Stimulated activated CD4-positive, alpha-beta T cell treated with anti-CD3 and anti-CD28 coated beads, TNF-alpha, amount 100 ng/mL, for 48 hours (primary cell): ENCODE measurements around the gene SBNO2.

Experiments
- DNase-seq, 3 donors: peaks; one replicate each; pipeline ENCODE4 v3.0.0-alpha.2; 2020; ENCODE audit warnings: low read depth in 3 of 3

Gene SBNO2

DNA sequence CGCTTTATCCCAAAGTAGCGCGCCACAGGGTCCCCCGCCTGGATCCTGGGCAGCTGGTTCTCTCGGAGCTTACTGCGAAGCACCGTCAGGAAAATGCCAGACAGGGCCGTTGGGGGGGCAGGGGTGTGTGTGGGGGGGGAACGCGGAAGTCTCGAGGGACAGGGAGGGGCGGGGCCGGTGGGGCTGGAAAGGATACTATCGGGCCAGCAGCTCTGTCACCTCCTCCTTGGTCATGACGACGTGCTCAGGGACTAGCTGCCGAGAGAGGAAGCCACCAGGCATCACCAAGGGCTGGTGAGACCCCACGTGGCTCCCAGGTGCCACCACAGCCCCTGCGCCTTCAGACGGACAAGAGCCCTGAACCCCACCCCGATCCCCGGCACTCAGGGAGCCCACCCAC, 84.2 kb downstream of the SBNO2 start:
- no peak for DNase-seq

DNA sequence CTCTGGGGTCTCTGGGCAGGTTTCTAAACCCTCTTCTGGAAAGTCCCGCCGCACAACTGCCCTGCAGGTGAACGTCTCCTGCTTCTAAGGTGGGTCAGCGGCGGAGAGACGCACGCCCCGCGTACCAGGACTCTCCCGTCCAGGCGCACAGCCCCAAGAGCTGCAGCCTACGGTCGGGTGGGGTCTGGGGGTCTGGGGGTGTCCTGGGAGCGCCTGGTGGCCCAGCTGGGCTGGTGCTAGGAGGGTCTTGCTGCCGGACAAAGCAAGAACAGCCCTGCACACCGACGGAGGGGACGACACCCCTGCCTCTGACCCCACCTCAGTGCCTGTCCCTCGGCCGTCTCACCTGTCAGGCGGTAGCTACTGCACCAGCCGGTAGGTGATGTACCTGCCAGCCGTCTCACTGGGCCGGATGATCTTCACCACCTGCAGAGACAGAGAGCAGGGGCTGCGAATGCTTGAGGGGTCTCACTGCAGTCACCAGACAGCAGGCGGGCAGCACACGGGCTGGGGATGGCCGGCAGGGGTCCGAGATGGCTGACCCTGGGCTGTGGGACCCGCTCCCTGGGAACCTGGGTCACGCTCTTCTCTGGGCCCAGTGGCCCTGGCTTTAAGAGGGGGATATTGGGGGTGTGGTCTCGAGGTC, 84.8 kb downstream of the SBNO2 start:
- no peak for DNase-seq

DNA sequence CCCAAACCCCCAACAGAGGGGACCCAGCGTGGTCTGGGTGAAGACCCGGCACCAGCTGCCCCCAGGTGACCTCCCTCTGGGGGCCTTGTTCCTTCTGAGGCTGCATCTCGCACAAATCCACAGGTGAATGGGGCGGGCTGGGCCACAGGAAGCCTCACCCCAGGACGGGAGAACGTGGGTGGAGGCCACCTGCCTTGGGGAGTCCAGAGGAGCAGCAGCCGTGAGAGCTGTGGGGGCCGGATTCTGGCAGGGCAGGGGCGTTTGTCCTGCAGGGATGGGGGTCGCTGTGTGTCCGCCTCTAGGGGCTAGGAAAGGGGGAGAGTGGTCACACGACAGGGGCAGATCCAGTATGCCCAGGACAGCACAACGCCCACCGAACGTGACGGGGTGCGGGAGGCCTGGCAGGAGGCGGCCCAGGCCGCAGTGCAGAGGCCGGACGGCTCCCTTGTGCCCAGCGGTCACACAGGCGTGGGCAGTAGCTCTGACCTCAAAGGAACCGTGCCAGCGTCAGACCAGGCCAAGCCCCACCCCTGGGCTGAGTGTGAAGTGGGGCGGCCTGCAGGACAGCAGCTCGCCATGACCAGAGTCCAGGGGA, 85.6 kb downstream of the SBNO2 start:
- no peak for DNase-seq

DNA sequence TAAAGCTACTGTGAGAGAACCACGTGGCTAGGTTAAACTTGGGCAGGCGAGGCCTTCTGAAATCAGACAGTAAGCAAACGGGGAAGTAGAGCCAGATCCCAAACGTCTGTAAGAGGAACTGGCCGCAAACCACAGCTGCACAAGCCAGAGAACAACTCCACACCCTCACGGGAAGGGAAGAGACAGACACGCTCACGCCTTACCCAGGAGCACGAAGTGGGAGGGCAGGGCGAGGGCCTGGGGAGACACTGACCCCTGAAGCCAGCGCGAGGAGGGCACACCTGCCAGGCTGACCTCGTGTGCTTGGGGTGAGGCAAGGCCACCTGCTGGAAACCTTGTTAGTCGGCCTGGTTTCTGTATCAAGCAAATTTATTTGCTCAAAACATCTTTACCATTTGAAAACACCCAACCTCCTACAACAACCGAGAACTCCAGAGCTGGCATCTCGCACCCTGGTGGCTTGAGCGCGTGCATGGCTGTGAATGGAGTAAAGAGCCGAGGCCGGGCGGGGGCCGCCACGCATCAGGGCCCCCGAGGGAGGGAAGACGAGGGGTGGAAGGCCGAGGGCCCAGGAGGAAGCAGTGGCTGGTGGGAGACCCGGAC, 86.2 kb downstream of the SBNO2 start:
- DNase-seq = no peak

DNA sequence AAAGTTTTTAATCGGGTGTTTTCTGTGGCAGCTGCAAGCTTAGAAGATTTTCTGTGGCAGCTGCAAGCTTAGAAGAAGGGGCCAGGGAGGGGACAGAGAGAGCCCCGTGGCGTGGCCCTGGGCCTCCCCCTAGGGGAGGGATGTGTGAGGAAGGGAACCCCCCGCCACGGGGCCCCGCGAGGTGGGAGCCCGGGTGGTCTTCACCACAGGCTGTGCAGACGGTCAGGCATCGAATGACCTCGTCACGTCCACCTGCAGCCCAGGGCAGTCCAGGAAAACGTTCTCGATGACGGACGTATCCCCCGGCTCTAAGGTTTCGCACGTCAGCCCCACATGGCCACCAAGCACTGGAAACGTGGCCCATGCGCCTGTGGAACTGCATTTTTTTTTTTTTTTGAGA, 87.5 kb downstream of the SBNO2 start:
- DNase-seq = no peak

DNA sequence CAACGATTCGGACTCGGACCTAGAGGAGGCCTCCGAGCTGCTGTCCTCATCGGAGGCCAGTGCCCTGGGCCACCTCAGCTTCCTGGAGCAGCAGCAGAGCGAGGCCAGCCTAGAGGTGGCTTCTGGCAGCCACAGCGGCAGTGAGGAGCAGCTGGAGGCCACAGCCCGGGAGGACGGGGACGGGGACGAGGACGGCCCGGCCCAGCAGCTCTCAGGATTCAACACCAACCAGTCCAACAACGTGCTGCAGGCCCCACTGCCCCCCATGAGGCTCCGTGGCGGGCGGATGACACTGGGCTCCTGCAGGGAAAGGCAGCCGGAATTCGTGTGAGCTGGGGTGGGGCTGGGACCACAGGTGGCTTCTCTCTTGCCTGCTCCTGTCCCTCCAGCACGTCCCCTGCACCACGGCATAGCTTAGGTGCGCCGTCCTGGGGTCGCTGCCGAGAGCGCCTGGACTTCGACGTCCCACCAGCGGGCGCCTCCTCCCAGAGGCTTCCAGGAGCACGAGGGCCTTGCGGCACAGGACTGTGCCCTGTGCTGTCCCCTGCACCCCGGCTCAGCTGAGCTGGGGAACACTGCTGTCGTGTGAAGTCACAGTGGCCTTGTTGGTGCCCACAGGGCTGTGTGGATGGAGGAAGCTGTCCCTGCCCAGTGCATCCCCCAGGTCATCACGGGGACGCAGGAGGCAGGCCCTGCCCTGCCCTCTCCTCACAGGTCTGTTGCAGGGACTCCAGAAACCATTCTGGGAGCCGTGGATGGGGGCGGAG, 88.2 kb downstream of the SBNO2 start:
- no peak for DNase-seq

DNA sequence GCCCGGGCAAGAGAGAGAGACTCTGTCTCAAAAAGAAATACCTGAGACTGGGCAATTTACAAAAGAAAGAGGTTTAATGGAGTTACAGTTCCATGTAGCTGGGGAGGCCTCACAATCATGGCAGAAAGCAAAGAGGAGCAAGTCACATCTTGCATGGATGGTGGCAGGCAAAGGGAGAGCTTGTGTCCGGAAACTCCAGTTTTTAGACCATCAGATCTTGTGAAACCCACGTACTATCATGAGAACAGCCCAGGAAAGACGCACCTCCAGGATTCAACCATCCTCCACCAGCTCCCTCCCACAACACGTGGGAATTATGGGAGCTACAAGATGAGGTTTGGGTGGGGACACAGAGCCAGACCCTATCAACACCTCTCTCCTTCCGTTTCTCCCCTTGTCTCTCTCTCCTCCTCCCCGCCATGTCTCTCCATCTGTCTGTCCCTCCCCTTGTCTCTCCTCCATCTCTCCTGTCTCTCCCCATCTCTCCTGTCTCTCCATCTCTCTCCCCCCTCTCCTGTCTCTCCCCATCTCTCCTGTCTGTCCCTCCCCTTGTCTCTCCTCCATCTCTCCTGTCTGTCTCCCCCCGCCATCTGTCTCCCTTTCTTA, 88.9 kb downstream of the SBNO2 start:
- no peak for DNase-seq

DNA sequence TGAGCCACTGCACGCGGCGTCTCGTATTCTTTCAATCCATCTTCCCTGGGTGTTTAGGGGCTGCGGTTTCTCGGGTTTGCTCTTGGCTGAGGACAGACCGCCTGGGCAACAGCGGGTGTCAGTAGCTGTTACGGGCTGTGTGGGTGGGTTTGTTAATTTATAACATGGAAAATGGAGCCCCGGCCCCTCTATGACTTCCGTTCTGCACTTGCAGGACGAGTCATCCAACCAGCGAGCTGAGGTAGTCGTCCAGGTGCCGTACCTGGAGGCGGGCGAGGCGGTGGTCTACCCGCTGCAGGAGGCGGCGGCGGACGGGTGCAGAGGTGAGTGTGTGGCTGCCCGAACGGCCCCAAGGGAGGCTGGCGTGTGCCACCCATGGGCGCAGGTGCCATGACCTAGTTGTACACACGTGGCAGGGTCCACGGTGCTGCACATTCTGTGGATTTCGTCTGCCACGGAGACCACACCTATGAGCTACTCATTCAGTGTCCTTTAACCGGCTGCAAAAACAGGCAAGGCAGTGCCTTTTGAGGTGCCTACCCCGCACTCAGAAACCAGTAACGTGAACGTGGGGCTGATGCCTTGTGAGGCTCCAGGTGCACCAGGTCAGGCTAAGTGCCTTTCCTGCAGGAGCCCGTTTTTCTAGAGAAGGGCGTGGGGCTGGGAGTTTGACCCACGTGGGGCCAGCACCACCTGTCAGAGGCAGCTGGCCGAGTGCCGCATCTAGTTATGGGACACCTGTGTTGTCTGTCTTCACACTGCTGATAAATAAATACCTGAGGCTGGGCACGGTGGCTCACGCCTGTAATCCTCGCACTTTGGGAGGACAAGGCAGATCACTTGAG, 89.8 kb downstream of the SBNO2 start:
- no peak for DNase-seq

DNA sequence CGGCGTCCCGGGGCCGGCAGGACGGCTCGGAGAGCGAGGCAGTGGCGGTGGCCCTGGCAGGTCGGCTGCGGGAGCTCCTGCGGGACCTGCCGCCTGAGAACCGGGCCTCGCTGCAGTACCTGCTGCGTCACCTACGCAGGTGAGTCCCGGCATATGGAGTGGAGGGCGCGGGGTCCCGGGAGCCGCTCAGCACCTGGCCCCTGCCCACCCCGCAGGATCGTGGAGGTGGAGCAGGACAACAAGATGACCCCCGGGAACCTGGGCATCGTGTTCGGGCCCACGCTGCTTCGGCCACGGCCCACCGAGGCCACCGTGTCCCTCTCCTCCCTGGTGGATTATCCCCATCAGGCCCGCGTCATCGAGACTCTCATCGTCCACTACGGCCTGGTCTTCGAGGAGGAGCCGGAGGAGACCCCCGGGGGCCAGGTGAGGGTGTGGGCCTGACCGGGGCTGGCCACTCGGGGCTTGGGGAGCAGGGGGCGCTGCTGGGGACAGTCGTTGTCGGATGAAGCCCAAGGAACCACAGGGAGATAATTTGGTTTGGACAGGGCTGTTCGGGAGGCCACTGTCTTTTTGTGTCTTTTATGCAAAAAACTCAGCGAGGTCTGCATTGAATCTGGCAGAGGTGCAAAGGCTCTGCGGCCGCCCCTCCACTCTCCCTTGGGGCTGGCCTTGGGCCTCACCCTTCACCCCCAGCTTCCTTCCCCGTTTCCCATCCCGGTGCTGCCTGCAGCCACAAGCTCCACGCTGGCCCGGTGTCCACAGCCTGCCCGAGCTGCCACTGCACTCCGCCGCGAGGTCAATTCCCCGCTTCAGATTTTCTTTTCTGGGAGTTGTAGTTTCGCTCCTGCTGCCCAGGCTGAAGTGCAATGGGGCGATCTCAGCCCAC, 90.9 kb downstream of the SBNO2 start:
- no peak for DNase-seq

DNA sequence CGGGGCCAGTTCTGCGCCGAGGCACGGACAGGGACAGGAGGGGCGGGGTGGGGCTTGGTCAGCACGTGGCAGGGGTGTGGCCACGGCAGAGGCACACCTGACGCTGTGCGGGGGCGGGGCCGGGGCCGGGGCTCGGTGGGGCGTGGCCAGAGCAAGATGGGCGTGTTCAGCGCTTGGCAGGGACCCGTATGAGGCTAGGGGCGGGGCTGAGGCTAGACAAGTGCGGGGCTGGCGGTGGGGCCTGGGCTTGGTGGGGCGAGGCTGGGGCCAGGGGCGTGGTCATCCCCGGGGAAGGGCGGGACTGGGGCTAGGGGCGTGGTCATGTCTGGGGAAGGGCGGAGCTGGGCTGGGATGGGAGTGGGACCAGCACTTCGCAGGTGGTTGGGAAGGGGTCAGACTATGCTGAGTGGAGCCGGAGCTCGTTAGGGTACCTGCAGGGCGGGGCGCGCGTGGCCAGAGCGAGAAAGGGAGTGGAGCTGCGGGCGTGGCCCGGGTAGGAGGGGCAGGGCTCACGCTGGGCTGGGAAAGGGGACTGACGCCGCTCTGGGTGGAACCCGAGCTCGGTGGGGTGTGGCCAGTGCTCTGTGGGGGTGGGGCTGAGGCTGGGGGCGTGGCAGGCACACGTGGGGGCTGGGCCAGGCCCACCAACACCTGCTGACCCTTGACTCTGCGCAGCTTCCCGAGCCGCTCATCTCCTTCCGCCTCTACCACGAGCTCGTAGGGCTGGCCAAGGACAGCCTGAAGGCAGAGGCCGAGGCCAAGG, 91.7 kb downstream of the SBNO2 start:
- DNase-seq = peak in 2 of 3 donors; percentile 85 to 86

DNA sequence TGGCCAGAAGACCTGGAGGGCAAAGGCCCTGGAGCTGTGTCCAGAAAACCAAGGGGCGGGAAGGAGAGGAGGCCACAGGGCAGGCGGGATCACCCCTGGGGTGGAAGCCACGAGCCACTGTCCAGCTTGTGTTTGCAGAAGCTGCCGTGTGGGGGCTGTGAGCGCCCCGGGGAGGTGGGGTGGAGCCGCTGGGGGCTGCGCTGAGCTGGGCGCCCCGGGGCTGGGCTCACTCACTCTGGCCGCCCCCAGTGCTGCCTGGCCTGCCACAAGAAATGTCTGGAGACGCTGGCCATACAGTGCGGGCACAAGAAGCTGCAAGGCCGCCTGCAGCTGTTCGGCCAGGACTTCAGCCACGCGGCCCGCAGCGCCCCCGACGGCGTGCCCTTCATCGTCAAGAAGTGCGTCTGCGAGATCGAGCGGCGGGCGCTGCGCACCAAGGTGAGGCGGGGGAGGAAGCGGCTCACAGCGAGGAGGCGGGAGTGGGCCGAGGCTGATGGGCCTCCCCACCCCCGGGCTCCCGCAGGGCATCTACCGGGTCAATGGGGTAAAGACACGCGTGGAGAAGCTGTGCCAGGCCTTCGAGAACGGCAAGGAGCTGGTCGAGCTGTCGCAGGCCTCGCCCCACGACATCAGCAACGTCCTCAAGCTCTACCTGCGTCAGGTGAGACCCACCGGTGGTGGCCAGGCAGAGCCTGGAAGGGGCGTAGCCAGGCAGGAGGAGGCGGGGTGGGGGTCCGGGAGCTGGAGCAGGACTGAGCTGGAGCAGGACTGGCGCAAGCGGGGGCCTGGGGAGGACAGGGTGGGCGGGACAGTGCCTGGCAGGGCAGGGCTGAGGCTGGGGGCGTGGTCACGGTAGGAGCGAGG, 92.5 kb downstream of the SBNO2 start:
- no peak for DNase-seq

DNA sequence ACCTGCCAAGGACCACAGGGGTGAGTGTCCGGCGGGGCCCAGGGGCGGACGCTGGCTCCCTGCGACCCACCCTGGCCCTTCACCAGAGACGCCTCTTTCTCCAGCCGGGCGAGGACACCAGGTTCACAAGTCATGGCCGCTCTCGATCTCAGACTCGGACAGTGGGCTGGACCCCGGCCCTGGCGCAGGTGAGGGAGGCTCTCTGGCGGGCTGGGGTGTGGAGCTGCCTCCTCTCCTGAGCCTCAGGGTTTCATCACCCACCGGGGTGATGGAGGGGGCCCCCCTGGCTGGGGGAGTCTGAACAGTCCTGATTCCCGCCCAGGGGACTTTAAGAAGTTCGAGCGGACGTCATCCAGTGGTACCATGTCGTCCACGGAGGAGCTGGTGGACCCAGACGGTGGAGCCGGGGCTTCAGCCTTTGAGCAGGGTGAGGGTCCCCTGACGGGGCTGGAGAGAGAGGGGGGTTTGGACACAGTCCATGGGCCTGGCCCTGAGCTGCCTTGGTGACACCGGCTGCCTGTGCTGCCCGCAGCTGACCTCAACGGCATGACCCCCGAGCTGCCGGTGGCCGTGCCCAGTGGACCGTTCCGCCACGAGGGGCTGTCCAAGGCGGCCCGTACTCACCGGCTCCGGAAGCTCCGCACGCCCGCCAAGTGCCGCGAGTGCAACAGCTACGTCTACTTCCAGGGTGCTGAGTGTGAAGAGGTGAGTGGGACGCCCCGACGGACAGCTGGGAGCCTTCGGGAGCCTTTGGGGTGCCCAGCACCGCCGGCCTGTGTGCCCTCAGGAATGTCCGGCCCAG, 93.5 kb downstream of the SBNO2 start:
- DNase-seq = no peak

DNA sequence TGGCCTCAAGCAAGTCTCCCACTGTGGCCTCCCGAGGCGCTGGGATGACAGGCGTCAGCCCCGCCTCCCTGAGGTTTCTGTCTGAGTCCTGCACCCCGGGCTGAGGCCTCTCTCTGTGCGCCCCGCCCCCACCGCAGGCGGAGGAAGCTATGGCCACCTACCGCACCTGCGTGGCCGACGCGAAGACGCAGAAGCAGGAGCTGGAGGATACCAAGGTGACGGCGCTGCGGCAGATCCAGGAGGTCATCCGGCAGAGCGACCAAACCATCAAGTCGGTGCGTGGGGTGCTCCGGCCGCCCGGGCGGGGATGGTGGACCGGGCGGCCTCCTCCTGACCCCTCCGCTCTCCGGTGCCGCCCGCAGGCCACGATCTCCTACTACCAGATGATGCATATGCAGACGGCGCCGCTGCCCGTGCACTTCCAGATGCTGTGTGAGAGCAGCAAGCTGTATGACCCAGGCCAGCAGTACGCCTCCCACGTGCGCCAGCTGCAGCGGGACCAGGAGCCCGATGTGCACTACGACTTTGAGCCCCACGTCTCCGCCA, 94.4 kb downstream of the SBNO2 start:
- DNase-seq = peak in 2 of 3 donors; percentile 77 to 80

DNA sequence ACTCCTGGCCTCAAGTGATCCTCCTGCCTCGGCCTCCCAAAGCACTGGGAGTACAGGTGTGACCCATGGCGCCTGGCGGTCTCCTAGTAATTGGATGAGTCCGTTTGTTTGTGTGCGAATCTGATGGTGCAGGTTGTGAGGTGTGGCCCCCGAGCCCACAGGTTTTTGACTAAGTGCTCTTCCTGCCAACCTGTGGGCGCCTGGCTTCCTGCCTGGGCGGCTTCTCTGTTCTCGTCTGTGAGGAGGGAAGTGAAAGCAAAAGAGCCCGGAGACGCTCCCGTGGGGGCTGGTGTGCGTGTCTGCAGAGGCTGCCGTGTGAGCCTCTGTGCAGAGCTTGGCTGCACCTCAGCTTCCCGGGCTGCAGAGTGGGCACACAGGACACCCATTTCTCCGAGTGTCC, 97.1 kb downstream of the SBNO2 start:
- peak; percentile 78 to 91 (median 83) for DNase-seq

DNA sequence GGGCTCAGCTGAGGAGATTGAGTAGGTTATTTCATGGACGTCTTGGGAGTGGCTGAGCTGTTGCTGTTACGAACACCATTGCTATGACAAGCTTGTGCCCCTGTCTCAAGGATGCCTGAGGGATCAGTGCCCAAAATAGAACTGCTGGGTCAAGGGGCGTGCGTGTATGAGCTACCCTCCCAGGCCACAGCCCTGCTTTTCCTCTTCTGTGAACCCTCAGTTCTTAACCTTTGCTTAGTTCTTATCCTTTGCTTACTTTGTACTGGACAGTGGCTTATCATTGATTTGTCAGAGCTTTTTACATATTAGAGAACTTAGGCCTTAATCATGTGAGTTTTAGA, 98.1 kb downstream of the SBNO2 start:
- no peak for DNase-seq

DNA sequence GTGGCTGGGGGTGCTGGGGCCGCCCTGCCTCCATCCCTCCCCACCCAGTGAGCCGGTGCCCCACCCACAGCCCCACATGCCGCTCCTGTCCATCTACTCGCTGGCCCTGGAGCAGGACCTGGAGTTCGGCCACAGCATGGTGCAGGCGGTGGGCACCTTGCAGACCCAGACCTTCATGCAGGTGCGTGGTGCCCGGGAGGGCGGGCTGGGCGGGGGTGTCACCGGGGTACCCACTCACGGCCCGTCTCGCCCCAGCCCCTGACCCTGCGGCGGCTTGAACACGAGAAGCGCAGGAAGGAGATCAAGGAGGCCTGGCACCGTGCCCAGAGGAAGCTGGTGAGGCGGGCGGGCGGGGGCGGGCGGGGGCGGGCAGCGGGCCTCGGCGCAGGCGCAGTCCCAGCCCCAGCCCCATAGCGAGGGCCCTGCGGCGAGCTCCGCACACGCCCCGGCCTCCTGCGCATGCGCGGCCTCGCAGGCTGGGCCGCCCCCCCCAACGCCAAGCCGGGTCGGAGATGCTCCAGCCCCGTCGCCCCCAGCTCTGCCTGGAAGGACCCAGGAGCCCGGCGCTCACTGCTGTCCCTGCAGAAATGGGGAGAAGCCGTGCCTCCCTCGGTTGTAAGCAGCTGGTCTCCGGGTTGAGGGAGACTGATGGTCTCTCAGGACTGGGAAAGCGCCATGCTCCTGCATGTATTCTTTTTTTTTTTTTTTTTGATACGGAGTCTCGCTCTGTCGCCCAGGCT, 99.4 kb downstream of the SBNO2 start:
- peak in 2 of 3 donors; percentile 62 to 83 for DNase-seq

DNA sequence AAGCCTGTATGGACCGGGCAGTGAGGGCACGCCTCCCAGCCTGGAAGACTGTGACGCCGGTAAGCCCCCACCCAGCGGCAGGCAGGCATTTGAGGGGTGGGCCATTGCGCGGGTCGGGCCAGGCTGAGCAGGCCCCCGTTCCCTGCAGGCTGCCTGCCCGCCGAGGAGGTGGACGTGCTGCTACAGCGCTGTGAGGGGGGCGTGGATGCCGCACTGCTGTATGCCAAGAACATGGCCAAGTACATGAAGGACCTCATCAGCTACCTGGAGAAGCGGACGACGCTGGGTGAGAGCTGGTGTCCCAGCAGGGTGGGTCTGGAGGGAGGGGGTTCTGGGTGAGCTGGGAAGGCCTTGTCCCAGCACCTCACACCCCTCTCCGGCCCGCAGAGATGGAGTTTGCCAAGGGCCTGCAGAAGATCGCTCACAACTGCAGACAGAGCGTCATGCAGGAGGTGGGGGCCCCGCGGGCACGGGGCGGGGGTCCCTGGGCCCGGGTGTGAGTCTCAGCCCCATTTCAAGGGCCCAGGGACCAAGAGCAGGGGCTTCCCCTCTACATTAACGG, 100.0 kb downstream of the SBNO2 start:
- DNase-seq = no peak
